Transverse colon (tissue), 4 donors: ENCODE data around the gene CSNK1D.

Experiments used
- CTCF ChIP-seq, 5 experiments: fragments of 200-600 bp in 3 of 5; fragments of 450-650 bp in 2 of 5; sonication (generic) in 3 of 5; IDR thresholded peaks; 1 replicate in 2 of 5; 2 replicates in 3 of 5; pipeline ENCODE4 v1.5.1; 2016 to 2017; ENCODE audit warnings: antibody characterized with exemption in 5 of 5, inconsistent platforms in 3 of 5, mild to moderate bottlenecking in 2 of 5, moderate library complexity in 1 of 5
- EP300 ChIP-seq: sonication (generic); formaldehyde crosslinking; IDR thresholded peaks from one replicate; pipeline ENCODE4 v1.6.1; 2017; ENCODE audit warnings: antibody characterized with exemption, low read depth
- POLR2A ChIP-seq: fragments of 450-650 bp; IDR thresholded peaks from one replicate; pipeline ENCODE4 v1.6.1; 2016; ENCODE audit warnings: antibody characterized with exemption, mild to moderate bottlenecking, moderate library complexity
- POLR2AphosphoS5 ChIP-seq, 3 donors: sonication (generic); formaldehyde crosslinking; IDR thresholded peaks; one replicate each; pipeline ENCODE4 v1.6.1; 2016; ENCODE audit warnings: antibody characterized with exemption in 3 of 3

GRCh38 chr17:82240506-82241182, 32.9 kb downstream of the CSNK1D start:
- TF ChIP-seq POLR2A (no peak), POLR2AphosphoS5 (IDR thresholded peaks at IDR 0.05) (no peak), CTCF (IDR thresholded peaks at IDR 0.05) (no peak), EP300 (no peak)
